Activated T-cell treated with anti-CD3 and anti-CD28 coated beads, Interleukin-2, amount 50 U/mL, for 4 hours (primary cell): ENCODE data around the gene TLR9. TPM values are rescaled to one million over a fixed set of nuclear protein-coding genes. Genes with fewer than 3 reads are reported as not detected.

Experiments used
- ATAC-seq, 2 donors: fragments of 200-7000 bp; cut with Tn5 transposase; one replicate each; pipeline ENCODE4 v1.10.0; 2021
- DNase-seq: peaks from one replicate; pipeline ENCODE4 v3.0.0-alpha.2; 2020
- H3K27me3 Mint-ChIP-seq: one replicate; pipeline ENCODE4 v1.8.0; 2021; ENCODE audit warnings: low read depth, mixed read lengths
- H3K36me3 Mint-ChIP-seq: one replicate; pipeline ENCODE4 v1.8.0; 2022; ENCODE audit warnings: mixed read lengths; ENCODE audit not compliant: insufficient read depth
- H3K4me1 Mint-ChIP-seq: one replicate; pipeline ENCODE4 v1.8.0; 2021; ENCODE audit warnings: low read depth, mixed read lengths
- H3K4me3 Mint-ChIP-seq: one replicate; pipeline ENCODE4 v1.8.0; 2021; ENCODE audit warnings: mild to moderate bottlenecking, moderate library complexity, mixed read lengths
- H3K9me3 Mint-ChIP-seq: one replicate; pipeline ENCODE4 v1.8.0; 2021; ENCODE audit warnings: mixed read lengths
- total RNA-seq, 3 donors: library from RNA; stranded (reverse); gene quantifications; one replicate each; pipeline ENCODE4 v1.2.1, GENCODE V29; 2021

The TLR9 gene
- total RNA-seq, 3 donors from 2014 or later, result 0.18 TPM; not detected in 2

- H3K36me3 Mint-ChIP-seq, result no peaks in the 10 kb centered on the region
- no peaks in the 10 kb centered on the region for H3K9me3 Mint-ChIP-seq
- DNase-seq (no peak), ATAC-seq (no peak)
- no peak overlapping the region for H3K4me3 Mint-ChIP-seq
- no peaks in the 10 kb centered on the region for H3K4me1 Mint-ChIP-seq
- H3K27me3 Mint-ChIP-seq, result no peaks in the 10 kb centered on the region
Observed at GRCh38 chr3:52176951-52177700, 48.3 kb downstream of the TLR9 start.

GRCh38 chr3:52176180-52176752 is 49.2 kb downstream of the TLR9 start:
- ATAC-seq, result no peak
- Mint-ChIP-seq H3K4me3 (no peak overlapping the region), H3K36me3 (no peaks in the 10 kb centered on the region), H3K27me3 (no peaks in the 10 kb centered on the region), H3K4me1 (no peaks in the 10 kb centered on the region), H3K9me3 (no peaks in the 10 kb centered on the region)
- DNase-seq, result no peak

GRCh38 chr3:52175416-52176179 is 49.8 kb downstream of the TLR9 start:
- Mint-ChIP-seq H3K4me1 (no peaks in the 10 kb centered on the region), H3K36me3 (no peaks in the 10 kb centered on the region), H3K9me3 (no peaks in the 10 kb centered on the region), H3K27me3 (no peaks in the 10 kb centered on the region), H3K4me3 (no peak overlapping the region)
- ATAC-seq (no peak), DNase-seq (no peak)

GRCh38 chr3:52174896-52175295 is 50.5 kb downstream of the TLR9 start:
- H3K27me3 Mint-ChIP-seq, result no peaks in the 10 kb centered on the region
- no peaks in the 10 kb centered on the region for H3K36me3 Mint-ChIP-seq
- H3K4me1 Mint-ChIP-seq, result no peaks in the 10 kb centered on the region
- no peak overlapping the region for H3K4me3 Mint-ChIP-seq
- DNase-seq, result no peak
- ATAC-seq, result no peak
- H3K9me3 Mint-ChIP-seq, result no peaks in the 10 kb centered on the region

GRCh38 chr3:52173101-52173500 is 52.3 kb downstream of the TLR9 start:
- DNase-seq, result no peak
- Mint-ChIP-seq H3K27me3 (no peaks in the 10 kb centered on the region), H3K4me3 (no peak overlapping the region), H3K4me1 (no peaks in the 10 kb centered on the region), H3K36me3 (no peaks in the 10 kb centered on the region), H3K9me3 (no peaks in the 10 kb centered on the region)
- ATAC-seq, result no peak

- Mint-ChIP-seq H3K27me3 (no peaks in the 10 kb centered on the region), H3K4me1 (no peaks in the 10 kb centered on the region)
Observed at GRCh38 chr3:52172262-52172757, 53.1 kb downstream of the TLR9 start.

GRCh38 chr3:52171514-52172261 is 53.8 kb downstream of the TLR9 start:
- peak in 1 of 2 donors; percentile 38 for ATAC-seq

More at GRCh38 chr3:52172262-52172757, 53.1 kb downstream of the TLR9 start:
- ATAC-seq (no peak), DNase-seq (no peak)
- no peaks in the 10 kb centered on the region for H3K36me3 Mint-ChIP-seq
- H3K4me3 Mint-ChIP-seq, result no peak overlapping the region
- no peaks in the 10 kb centered on the region for H3K9me3 Mint-ChIP-seq

More at GRCh38 chr3:52171514-52172261, 53.8 kb downstream of the TLR9 start:
- no peaks in the 10 kb centered on the region for H3K36me3 Mint-ChIP-seq
- DNase-seq, result no peak
- no peak overlapping the region for H3K4me3 Mint-ChIP-seq
- no peaks in the 10 kb centered on the region for H3K27me3 Mint-ChIP-seq
- no peaks in the 10 kb centered on the region for H3K4me1 Mint-ChIP-seq
- H3K9me3 Mint-ChIP-seq, result no peaks in the 10 kb centered on the region

Other genes starting within 250 kb of the TLR9 start
- gene ACY1, start 242.1 kb downstream of the TLR9 start, total RNA-seq, result 10 to 100 TPM; 47.6 to 58.1 (median 55.9) TPM
- 1,000 to 10,000 TPM; 1,732 to 1,841 (median 1,813) TPM for gene RPL29, start 229.8 kb downstream of the TLR9 start, total RNA-seq
- 10 to 100 TPM; 33.4 to 43.6 (median 38.1) TPM for gene DUSP7, start 169.1 kb downstream of the TLR9 start, total RNA-seq
- gene POC1A, start 71.2 kb downstream of the TLR9 start, total RNA-seq, result 10 to 100 TPM in 2 of 3 donors, 1 to 10 TPM in 1; 9.7 to 14.3 (median 11.7) TPM
- 10 to 100 TPM; 61.8 to 70.9 (median 66.2) TPM for gene ALAS1, start 27.5 kb downstream of the TLR9 start, total RNA-seq
- 10 to 100 TPM; 69.7 to 76.5 (median 72.8) TPM for gene TWF2, start 13.5 kb upstream of the TLR9 start, total RNA-seq
- 10 to 100 TPM; 26.6 to 40.0 (median 39.7) TPM for gene PPM1M, start 20.1 kb upstream of the TLR9 start, total RNA-seq
- 100 to 1,000 TPM; 107 to 119 (median 115) TPM for gene WDR82, start 53.0 kb upstream of the TLR9 start, total RNA-seq
- gene GLYCTK, start 62.2 kb upstream of the TLR9 start, total RNA-seq, result 10 to 100 TPM; 13.0 to 15.5 (median 13.3) TPM
- gene DNAH1, start 90.7 kb upstream of the TLR9 start, total RNA-seq, result 1 to 10 TPM; 6.4 to 8.4 (median 6.6) TPM
- 100 to 1,000 TPM; 117 to 130 (median 127) TPM for gene BAP1, start 184.4 kb upstream of the TLR9 start, total RNA-seq
- gene PHF7, start 185.0 kb upstream of the TLR9 start, total RNA-seq, result 1 to 10 TPM; 3.6 to 5.0 (median 4.8) TPM
- gene SEMA3G, start 219.5 kb upstream of the TLR9 start, total RNA-seq, result under 1 TPM; 0.05 to 0.24 (median 0.08) TPM
- gene TNNC1, start 228.4 kb upstream of the TLR9 start, total RNA-seq, result 1 to 10 TPM in 2 of 3 donors, under 1 TPM in 1; 0.46 to 1.4 (median 1.1) TPM
- 10 to 100 TPM; 60.2 to 69.1 (median 67.9) TPM for gene NISCH, start 230.0 kb upstream of the TLR9 start, total RNA-seq